ENCODE data around the gene PRELID3B. TPM values are rescaled to one million over a fixed set of nuclear protein-coding genes. Genes with fewer than 3 reads are reported as not detected.

Gene PRELID3B
- total RNA-seq, 2 experiments from 2014 or later = 55.8 to 59.1 TPM

- H3K27ac ChIP-seq (ENCODE audit: low read depth in 1 of 2, low read length in 2 of 2) = no peak overlapping the region
- no peaks in the 10 kb centered on the region for H3K9me3 Mint-ChIP-seq
- no peaks in the 10 kb centered on the region for H3K27me3 ChIP-seq (ENCODE audit: control insufficient read depth in 1 of 2, insufficient read depth in 2 of 2, low read length in 2 of 2)
- no peak overlapping the region for H3K4me3 ChIP-seq (ENCODE audit: low read length)
- H3K27ac Mint-ChIP-seq = no peak overlapping the region
- ATAC-seq (ENCODE audit: poor library complexity) (no peak), DNase-seq (no peak)
- no peaks in the 10 kb centered on the region for H3K27me3 Mint-ChIP-seq
- CTCF ChIA-PET = no interaction called here
- intact Hi-C loops (cut with DNase I, micrococcal nuclease) = loop anchor here in 1 of 2 experiments (10.0 kb wide), 1 partner anchor 683 kb away; the partner anchor contains the start of gene RAB22A
- H3K36me3 Mint-ChIP-seq (ENCODE audit: low read depth) = peaks cover 84% of the 10 kb centered on the region
- POLR2A ChIA-PET = no interaction called here
- H3K36me3 ChIP-seq (ENCODE audit: insufficient read depth, low read length) = peaks cover 72% of the 10 kb centered on the region
- no peaks in the 10 kb centered on the region for H3K9me3 ChIP-seq (ENCODE audit: control insufficient read depth in 1 of 2, insufficient read depth in 1 of 2, low read length in 2 of 2)
- peaks cover 31% of the 10 kb centered on the region for H3K4me1 Mint-ChIP-seq (ENCODE audit: low read depth)
- no peak overlapping the region for H3K4me3 Mint-ChIP-seq
- no peak for TF ChIP-seq CTCF (IDR thresholded peaks at IDR 0.05)
- H3K4me1 ChIP-seq (ENCODE audit: insufficient read depth, low read length) = peaks cover 22% of the 10 kb centered on the region
Observed at GRCh38 chr20:58987790-58988564, 54.6 kb downstream of the PRELID3B start.

GRCh38 chr20:58986968-58987517, 55.5 kb downstream of the PRELID3B start:
- no peak overlapping the region for H3K4me3 ChIP-seq (ENCODE audit: low read length)
- H3K36me3 Mint-ChIP-seq (ENCODE audit: low read depth) = peaks cover 80% of the 10 kb centered on the region
- H3K27me3 Mint-ChIP-seq = no peaks in the 10 kb centered on the region
- no peak overlapping the region for H3K4me3 Mint-ChIP-seq
- ChIA-PET CTCF (no interaction called here), POLR2A (interaction anchor here (0.8 kb wide), 1 partner anchor 45 kb away, joined by 3 read pairs; the partner anchor contains the start of gene ATP5F1E)
- H3K4me1 Mint-ChIP-seq (ENCODE audit: low read depth) = peaks cover 40% of the 10 kb centered on the region
- no peaks in the 10 kb centered on the region for H3K27me3 ChIP-seq (ENCODE audit: control insufficient read depth in 1 of 2, insufficient read depth in 2 of 2, low read length in 2 of 2)
- H3K9me3 Mint-ChIP-seq = no peaks in the 10 kb centered on the region
- intact Hi-C loops (cut with DNase I, micrococcal nuclease) = loop anchor here in 1 of 2 experiments (10.0 kb wide), 1 partner anchor 682 kb away; the partner anchor contains the start of gene RAB22A
- ATAC-seq (ENCODE audit: poor library complexity) (no peak), DNase-seq (no peak)
- peaks cover 31% of the 10 kb centered on the region for H3K4me1 ChIP-seq (ENCODE audit: insufficient read depth, low read length)
- H3K27ac ChIP-seq (ENCODE audit: low read depth in 1 of 2, low read length in 2 of 2) = no peak overlapping the region
- peaks cover 64% of the 10 kb centered on the region for H3K36me3 ChIP-seq (ENCODE audit: insufficient read depth, low read length)
- no peak for TF ChIP-seq CTCF (IDR thresholded peaks at IDR 0.05)
- no peaks in the 10 kb centered on the region for H3K9me3 ChIP-seq (ENCODE audit: control insufficient read depth in 1 of 2, insufficient read depth in 1 of 2, low read length in 2 of 2)
- H3K27ac Mint-ChIP-seq = peak overlapping the region; percentile 40

- TF ChIP-seq CTCF (IDR thresholded peaks at IDR 0.05) = no peak
- Mint-ChIP-seq H3K4me1 (ENCODE audit: low read depth) (peaks cover 44% of the 10 kb centered on the region), H3K4me3 (no peak overlapping the region), H3K36me3 (ENCODE audit: low read depth) (peaks cover 74% of the 10 kb centered on the region), H3K27me3 (no peaks in the 10 kb centered on the region), H3K9me3 (no peaks in the 10 kb centered on the region), H3K27ac (peak overlapping the region; percentile 40)
- intact Hi-C loops (cut with DNase I, micrococcal nuclease) = loop anchor here in 1 of 2 experiments (10.0 kb wide), 1 partner anchor 682 kb away; the partner anchor contains the start of gene RAB22A
- Histone ChIP-seq H3K27me3 (ENCODE audit: control insufficient read depth in 1 of 2, insufficient read depth in 2 of 2, low read length in 2 of 2) (no peaks in the 10 kb centered on the region), H3K9me3 (ENCODE audit: control insufficient read depth in 1 of 2, insufficient read depth in 1 of 2, low read length in 2 of 2) (no peaks in the 10 kb centered on the region), H3K4me3 (ENCODE audit: low read length) (no peak overlapping the region), H3K36me3 (ENCODE audit: insufficient read depth, low read length) (peaks cover 57% of the 10 kb centered on the region), H3K27ac (ENCODE audit: low read depth in 1 of 2, low read length in 2 of 2) (no peak overlapping the region), H3K4me1 (ENCODE audit: insufficient read depth, low read length) (peaks cover 36% of the 10 kb centered on the region)
- CTCF ChIA-PET = no interaction called here
- ATAC-seq (ENCODE audit: poor library complexity) (no peak), DNase-seq (no peak)
- POLR2A ChIA-PET = interaction anchor here (0.8 kb wide), 1 partner anchor 46 kb away, joined by 3 read pairs; the partner anchor contains the start of gene ATP5F1E
Observed at GRCh38 chr20:58986286-58986967, 56.2 kb downstream of the PRELID3B start.

Measured in CD4-positive, alpha-beta T cell (primary cell).